Activated CD4-positive, CD25-positive, alpha-beta regulatory T cell treated with anti-CD3 and anti-CD28 coated beads, Interleukin-2, amount 50 U/mL, for 16 hours (primary cell): ENCODE measurements around the gene ZNF286A.
"Not testable (repeated sequence)": the region's sequence is repeated elsewhere in the genome, so short reads cannot be mapped to it uniquely, and the experiment has no call there.

ENCODE experiments used
- DNase-seq: peaks from one replicate; pipeline ENCODE4 v3.0.0-alpha.2; 2020; ENCODE audit warnings: low read depth, low spot score

ZNF286A gene

GRCh38 chr17:15698967-15699366, 585 bp upstream of the ZNF286A start:
- not testable (repeated sequence) for DNase-seq

GRCh38 chr17:15699937-15700336, 385 bp downstream of the ZNF286A start:
- not testable (repeated sequence) for DNase-seq

GRCh38 chr17:15704239-15704638, 4.7 kb downstream of the ZNF286A start:
- DNase-seq = not testable (repeated sequence)

GRCh38 chr17:15704813-15705212, 5.3 kb downstream of the ZNF286A start:
- DNase-seq = not testable (repeated sequence)

- not testable (repeated sequence) for DNase-seq
Measured at GRCh38 chr17:15708879-15709278, 9.3 kb downstream of the ZNF286A start.

- not testable (repeated sequence) for DNase-seq
Measured at GRCh38 chr17:15716601-15717563, 17.3 kb downstream of the ZNF286A start.

- DNase-seq = not testable (repeated sequence)
Measured at GRCh38 chr17:15730535-15730934, 31.0 kb downstream of the ZNF286A start.

- not testable (repeated sequence) for DNase-seq
Measured at GRCh38 chr17:15731900-15732299, 32.3 kb downstream of the ZNF286A start, which contains the start of gene TBC1D26. TBC1D26 (plus strand) TSS chr17:15732283; CDS start chr17:15735349, 3,066 bp downstream.

- DNase-seq = not testable (repeated sequence)
Measured at GRCh38 chr17:15733174-15733789, 33.7 kb downstream of the ZNF286A start.

- not testable (repeated sequence) for DNase-seq
Measured at GRCh38 chr17:15736578-15736977, 37.0 kb downstream of the ZNF286A start.

GRCh38 chr17:15738066-15738465, 38.5 kb downstream of the ZNF286A start:
- DNase-seq = no peak

GRCh38 chr17:15739259-15739658, 39.7 kb downstream of the ZNF286A start:
- not testable (repeated sequence) for DNase-seq

- not testable (repeated sequence) for DNase-seq
Measured at GRCh38 chr17:15740041-15740440, 40.5 kb downstream of the ZNF286A start.

- DNase-seq = no peak
Measured at GRCh38 chr17:15740570-15741120, 41.1 kb downstream of the ZNF286A start.

- DNase-seq = no peak
Measured at GRCh38 chr17:15741624-15742023, 42.1 kb downstream of the ZNF286A start.

- DNase-seq = no peak
Measured at GRCh38 chr17:15742051-15742795, 42.7 kb downstream of the ZNF286A start.

- DNase-seq = no peak
Measured at GRCh38 chr17:15742921-15743320, 43.4 kb downstream of the ZNF286A start.

GRCh38 chr17:15744074-15744676, 44.6 kb downstream of the ZNF286A start:
- DNase-seq = no peak

- no peak for DNase-seq
Measured at GRCh38 chr17:15744885-15745284, 45.3 kb downstream of the ZNF286A start.

- DNase-seq = not testable (repeated sequence)
Measured at GRCh38 chr17:15749403-15749802, 49.9 kb downstream of the ZNF286A start.
